A673 (cell line): ENCODE results near the gene DENND1A. TPM values are rescaled to one million over a fixed set of nuclear protein-coding genes. Genes with fewer than 3 reads are reported as not detected.

Source experiments
- BruUV-seq: library from RNA; stranded (reverse); fragments of 400-500 nt; replicated peaks from 2 replicates; lab custom pipeline; 2021; lab: Mats Ljungman, UMichigan
- CTCF ChIA-PET: fragments of 300-600 bp; sonication (Branson Sonifier 250); formaldehyde crosslinking; loops from one replicate; lab custom pipeline; 2022; ENCODE audit warnings: antibody characterized with exemption; lab: Charles Lee
- POLR2A ChIA-PET: fragments of 300-600 bp; sonication (Branson Sonifier 250); formaldehyde crosslinking; loops from one replicate; lab custom pipeline; 2022; ENCODE audit warnings: antibody characterized with exemption; ENCODE audit not compliant: low non-redundant PET; lab: Charles Lee
- DNase-seq: peaks from one replicate; pipeline ENCODE4 v3.0.0-alpha.2; 2015; ENCODE audit warnings: low spot score
- H3K27ac ChIP-seq: fragments of 200-600 bp; sonication (generic); 2 replicates; pipeline ENCODE4 v1.5.1; 2016; ENCODE audit warnings: mixed run types, low read depth, mild to moderate bottlenecking, mixed read lengths, antibody characterized with exemption, low read length; ENCODE audit not compliant: poor library complexity, severe bottlenecking
- H3K27me3 ChIP-seq: fragments of 200-600 bp; sonication (generic); replicated peaks from 2 replicates; pipeline ENCODE4 v1.6.1; 2017; ENCODE audit warnings: mixed run types, low read depth, mild to moderate bottlenecking, mixed read lengths, antibody characterized with exemption, low read length; ENCODE audit not compliant: insufficient read depth, poor library complexity
- H3K36me3 ChIP-seq: fragments of 200-600 bp; sonication (generic); 2 replicates; pipeline ENCODE4 v1.6.1; 2016; ENCODE audit warnings: mixed run types, mild to moderate bottlenecking, mixed read lengths, antibody characterized with exemption, low read length; ENCODE audit not compliant: insufficient read depth, poor library complexity, severe bottlenecking
- H3K4me1 ChIP-seq: fragments of 200-600 bp; sonication (generic); 2 replicates; pipeline ENCODE4 v1.6.1; 2017; ENCODE audit warnings: mixed run types, mild to moderate bottlenecking, mixed read lengths, antibody characterized with exemption, low read length; ENCODE audit not compliant: insufficient read depth, poor library complexity, severe bottlenecking
- H3K4me3 ChIP-seq: fragments of 200-600 bp; sonication (generic); 2 replicates; pipeline ENCODE4 v1.5.1; 2016; ENCODE audit warnings: low read depth, mixed run types, mild to moderate bottlenecking, mixed read lengths, low read length; ENCODE audit not compliant: poor library complexity, severe bottlenecking
- H3K9me3 ChIP-seq: fragments of 200-600 bp; sonication (generic); 2 replicates; pipeline ENCODE4 v1.6.1; 2016; ENCODE audit warnings: mixed run types, low read depth, mild to moderate bottlenecking, mixed read lengths, antibody characterized with exemption, low read length; ENCODE audit not compliant: poor library complexity, severe bottlenecking
- EZH2 ChIP-seq: fragments of 200-600 bp; sonication (generic); IDR thresholded peaks from 2 replicates; pipeline ENCODE4 v1.6.1; 2017; ENCODE audit warnings: borderline replicate concordance, low read depth, mild to moderate bottlenecking, mixed read lengths, antibody characterized with exemption, low read length; ENCODE audit not compliant: poor library complexity, severe bottlenecking
- intact Hi-C: fragments of 100-400 bp; cut with micrococcal nuclease; formaldehyde crosslinking; loops from one replicate; pipeline ENCODE4 v1.10.0; 2022; ENCODE audit not compliant: unreplicated experiment
- total RNA-seq: library from RNA; stranded (reverse); gene quantifications from 2 replicates; pipeline ENCODE4 v1.2.3, GENCODE V29; 2021
- TF ChIP-seq, protein P1 (sequence below): fragments of 300-800, 200-600 bp; sonication (generic); conservative IDR thresholded peaks from 2 replicates; pipeline ENCODE4 v1.5.1; 2017; ENCODE audit warnings: low read depth, mild to moderate bottlenecking, antibody characterized with exemption, low read length, moderate library complexity, mixed read lengths

The DENND1A gene
- total RNA-seq, 1 experiment from 2014 or later, result 12.0 TPM

DNA sequence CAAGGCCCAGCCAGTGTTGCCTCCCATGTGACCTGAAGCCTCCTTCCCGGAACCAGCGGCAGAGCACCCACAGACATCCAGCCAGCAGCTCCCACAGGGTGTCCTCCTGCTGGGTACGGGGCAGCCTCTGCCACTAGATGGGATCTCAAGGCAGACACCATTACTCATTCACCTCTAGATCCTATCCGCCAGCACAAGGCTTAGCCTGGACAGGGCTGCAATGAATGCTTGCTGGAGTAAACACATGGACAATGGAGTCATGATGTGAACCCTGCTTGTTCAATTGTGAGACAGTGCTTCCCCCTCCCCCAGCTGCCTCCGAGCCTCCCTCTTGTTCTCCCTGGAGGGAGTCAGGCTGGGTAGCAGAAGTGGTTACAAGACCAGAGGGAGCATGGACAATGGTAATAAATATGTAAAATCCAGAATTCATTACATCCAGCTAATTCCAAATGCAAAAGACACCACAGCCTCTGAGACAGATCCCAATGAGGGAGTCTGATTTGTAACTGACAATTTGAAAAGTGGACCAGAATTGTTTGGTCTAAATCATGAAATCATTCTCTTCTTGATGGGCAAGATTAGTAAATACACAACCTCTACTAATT, 441.9 kb downstream of the DENND1A start:
- H3K36me3 ChIP-seq, result no peaks in the 10 kb centered on the region
- no peaks in the 10 kb centered on the region for H3K4me1 ChIP-seq
- no peak overlapping the region for H3K27ac ChIP-seq
- no peaks in the 10 kb centered on the region for H3K9me3 ChIP-seq
- ChIA-PET POLR2A (no interaction called here), CTCF (interaction anchor here (0.5 kb wide), 1 partner anchor 1187 kb away, joined by 4 read pairs; no protein-coding TSS in a partner anchor)
- H3K4me3 ChIP-seq, result no peak overlapping the region
- no TSS peak for BruUV-seq
- no peak for TF ChIP-seq EZH2
- TF ChIP-seq, protein P1, sequence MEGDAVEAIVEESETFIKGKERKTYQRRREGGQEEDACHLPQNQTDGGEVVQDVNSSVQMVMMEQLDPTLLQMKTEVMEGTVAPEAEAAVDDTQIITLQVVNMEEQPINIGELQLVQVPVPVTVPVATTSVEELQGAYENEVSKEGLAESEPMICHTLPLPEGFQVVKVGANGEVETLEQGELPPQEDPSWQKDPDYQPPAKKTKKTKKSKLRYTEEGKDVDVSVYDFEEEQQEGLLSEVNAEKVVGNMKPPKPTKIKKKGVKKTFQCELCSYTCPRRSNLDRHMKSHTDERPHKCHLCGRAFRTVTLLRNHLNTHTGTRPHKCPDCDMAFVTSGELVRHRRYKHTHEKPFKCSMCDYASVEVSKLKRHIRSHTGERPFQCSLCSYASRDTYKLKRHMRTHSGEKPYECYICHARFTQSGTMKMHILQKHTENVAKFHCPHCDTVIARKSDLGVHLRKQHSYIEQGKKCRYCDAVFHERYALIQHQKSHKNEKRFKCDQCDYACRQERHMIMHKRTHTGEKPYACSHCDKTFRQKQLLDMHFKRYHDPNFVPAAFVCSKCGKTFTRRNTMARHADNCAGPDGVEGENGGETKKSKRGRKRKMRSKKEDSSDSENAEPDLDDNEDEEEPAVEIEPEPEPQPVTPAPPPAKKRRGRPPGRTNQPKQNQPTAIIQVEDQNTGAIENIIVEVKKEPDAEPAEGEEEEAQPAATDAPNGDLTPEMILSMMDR, result no peak
- intact Hi-C loops, result no loop called here
- H3K27me3 ChIP-seq, result no peaks in the 10 kb centered on the region
- no peak for DNase-seq

DNA sequence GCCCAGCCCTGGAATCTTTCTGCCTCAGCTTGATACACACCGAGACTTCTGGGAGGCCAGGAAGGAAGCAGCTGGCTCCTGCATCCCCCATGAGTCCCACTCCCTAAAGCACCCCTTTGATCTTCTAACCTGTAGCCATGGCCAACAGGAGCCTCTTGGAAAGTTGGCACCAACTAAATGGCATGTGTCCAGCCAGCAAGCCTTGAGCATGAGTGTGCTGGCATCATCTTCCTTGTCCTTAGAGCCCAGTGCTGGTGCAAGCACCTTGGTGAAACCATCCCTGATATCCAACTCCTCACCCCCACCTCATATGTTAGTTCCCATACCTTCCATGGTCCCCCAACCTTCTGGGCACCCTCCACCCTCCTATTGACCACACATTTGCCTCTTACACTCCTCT, 443.5 kb downstream of the DENND1A start:
- BruUV-seq, result no TSS peak
- intact Hi-C loops, result no loop called here

DNA sequence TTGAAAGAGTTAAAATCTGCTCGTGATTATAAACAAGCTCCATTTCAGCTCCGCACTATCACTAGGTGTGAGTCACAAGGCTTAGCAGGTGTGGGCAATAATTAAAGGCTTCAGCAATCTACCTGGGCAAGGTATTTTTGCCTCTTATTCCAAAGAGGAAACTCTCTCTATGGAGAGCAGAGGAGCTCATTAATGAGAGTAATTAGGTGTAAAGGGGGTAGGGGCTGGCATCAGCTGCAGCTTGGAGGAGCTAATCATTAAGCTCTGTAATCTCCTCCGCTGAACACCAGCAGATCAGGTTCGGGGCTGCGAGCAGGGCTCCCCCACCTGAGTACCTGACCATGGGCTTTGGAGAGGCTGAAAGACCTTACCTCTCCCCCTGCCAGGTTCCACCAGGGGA, 444.7 kb downstream of the DENND1A start:
- TF ChIP-seq EZH2, result no peak
- TF ChIP-seq, protein P1, result no peak
- intact Hi-C loops, result no loop called here
- POLR2A ChIA-PET, result no interaction called here

More for the DNA sequence above, 443.5 kb downstream of the DENND1A start:
- TF ChIP-seq EZH2, result no peak
- TF ChIP-seq, protein P1, result no peak
- Histone ChIP-seq H3K27me3 (no peaks in the 10 kb centered on the region), H3K36me3 (no peaks in the 10 kb centered on the region), H3K4me3 (no peak overlapping the region), H3K9me3 (no peaks in the 10 kb centered on the region), H3K27ac (no peak overlapping the region), H3K4me1 (no peaks in the 10 kb centered on the region)
- CTCF ChIA-PET, result no interaction called here
- POLR2A ChIA-PET, result no interaction called here
- DNase-seq, result no peak

More for the DNA sequence above, 444.7 kb downstream of the DENND1A start:
- no TSS peak for BruUV-seq
- H3K27ac ChIP-seq, result no peak overlapping the region
- no peak overlapping the region for H3K4me3 ChIP-seq
- no peaks in the 10 kb centered on the region for H3K4me1 ChIP-seq
- H3K9me3 ChIP-seq, result no peaks in the 10 kb centered on the region
- no peak for DNase-seq
- H3K36me3 ChIP-seq, result no peaks in the 10 kb centered on the region
- CTCF ChIA-PET, result no interaction called here
- H3K27me3 ChIP-seq, result no peaks in the 10 kb centered on the region
